ENCODE data around the gene RAPH1. TPM values are rescaled to one million over a fixed set of nuclear protein-coding genes. Genes with fewer than 3 reads are reported as not detected.

The RAPH1 gene
- total RNA-seq, 1 experiment from 2014 or later, result 7.0 TPM

DNA sequence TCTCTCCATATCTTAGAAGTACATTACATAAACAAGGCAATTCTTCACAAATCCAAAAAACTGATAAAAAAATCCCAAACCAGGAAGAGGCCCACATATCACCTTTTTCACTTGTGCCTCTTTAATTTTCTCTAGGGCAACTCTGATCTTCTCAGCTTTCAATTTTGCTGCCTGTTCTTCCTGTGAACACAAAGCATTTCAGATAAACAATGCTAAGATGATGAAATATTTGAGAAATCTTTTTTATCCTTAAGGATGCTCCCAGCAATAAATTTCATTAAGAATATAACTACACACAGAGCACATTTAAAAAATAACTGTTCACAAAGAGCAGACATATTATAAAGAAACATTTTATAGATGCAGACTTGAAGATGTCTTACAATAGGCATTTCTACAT, 73.4 kb downstream of the RAPH1 start:
- no peaks in the 10 kb centered on the region for H3K36me3 ChIP-seq (ENCODE audit: low read depth, low read length)
- H3F3A ChIP-seq (ENCODE audit: low read length, unreplicated experiment), result no peaks in the 10 kb centered on the region
- no peaks in the 10 kb centered on the region for H3K79me2 ChIP-seq (ENCODE audit: low read length)
- no peaks in the 10 kb centered on the region for H3K4me1 ChIP-seq (ENCODE audit: insufficient read depth, low read length)
- H3K9me3 ChIP-seq (ENCODE audit: low read length), result no peaks in the 10 kb centered on the region
- no peak overlapping the region for H3K27ac ChIP-seq (ENCODE audit: low read length)
- H4K20me1 ChIP-seq (ENCODE audit: low read length), result no peaks in the 10 kb centered on the region
- CTCF ChIA-PET, result no interaction called here
- DNase-seq (no peak), ATAC-seq (no peak)
- no peak overlapping the region for H3K4me2 ChIP-seq (ENCODE audit: low read length)
- no peaks in the 10 kb centered on the region for H3K9me2 ChIP-seq (replicated peaks; ENCODE audit: low read length)
- POLR2A ChIA-PET (ENCODE audit: unreplicated experiment), result no interaction called here
- H2AFZ ChIP-seq (ENCODE audit: low read length), result no peak overlapping the region
- no peaks in the 10 kb centered on the region for H3K27me3 ChIP-seq (ENCODE audit: low read length)
- H3K9ac ChIP-seq (ENCODE audit: low read length), result no peak overlapping the region
- TF ChIP-seq, protein P1, sequence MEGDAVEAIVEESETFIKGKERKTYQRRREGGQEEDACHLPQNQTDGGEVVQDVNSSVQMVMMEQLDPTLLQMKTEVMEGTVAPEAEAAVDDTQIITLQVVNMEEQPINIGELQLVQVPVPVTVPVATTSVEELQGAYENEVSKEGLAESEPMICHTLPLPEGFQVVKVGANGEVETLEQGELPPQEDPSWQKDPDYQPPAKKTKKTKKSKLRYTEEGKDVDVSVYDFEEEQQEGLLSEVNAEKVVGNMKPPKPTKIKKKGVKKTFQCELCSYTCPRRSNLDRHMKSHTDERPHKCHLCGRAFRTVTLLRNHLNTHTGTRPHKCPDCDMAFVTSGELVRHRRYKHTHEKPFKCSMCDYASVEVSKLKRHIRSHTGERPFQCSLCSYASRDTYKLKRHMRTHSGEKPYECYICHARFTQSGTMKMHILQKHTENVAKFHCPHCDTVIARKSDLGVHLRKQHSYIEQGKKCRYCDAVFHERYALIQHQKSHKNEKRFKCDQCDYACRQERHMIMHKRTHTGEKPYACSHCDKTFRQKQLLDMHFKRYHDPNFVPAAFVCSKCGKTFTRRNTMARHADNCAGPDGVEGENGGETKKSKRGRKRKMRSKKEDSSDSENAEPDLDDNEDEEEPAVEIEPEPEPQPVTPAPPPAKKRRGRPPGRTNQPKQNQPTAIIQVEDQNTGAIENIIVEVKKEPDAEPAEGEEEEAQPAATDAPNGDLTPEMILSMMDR (conservative IDR thresholded peaks at IDR 0.05; ENCODE audit: low read depth, low read length), result no peak
- no peak for TF ChIP-seq EZH2phosphoT487 (IDR thresholded peaks at IDR 0.05; ENCODE audit: borderline replicate concordance, low read length)
- TF ChIP-seq EZH2 (IDR thresholded peaks at IDR 0.05; ENCODE audit: low read length, unreplicated experiment), result no peak
- no TSS peak for BruUV-seq (replicated peaks)
- no peak overlapping the region for H3K4me3 ChIP-seq (ENCODE audit: low read length)
- intact Hi-C loops (cut with micrococcal nuclease), result no loop called here

DNA sequence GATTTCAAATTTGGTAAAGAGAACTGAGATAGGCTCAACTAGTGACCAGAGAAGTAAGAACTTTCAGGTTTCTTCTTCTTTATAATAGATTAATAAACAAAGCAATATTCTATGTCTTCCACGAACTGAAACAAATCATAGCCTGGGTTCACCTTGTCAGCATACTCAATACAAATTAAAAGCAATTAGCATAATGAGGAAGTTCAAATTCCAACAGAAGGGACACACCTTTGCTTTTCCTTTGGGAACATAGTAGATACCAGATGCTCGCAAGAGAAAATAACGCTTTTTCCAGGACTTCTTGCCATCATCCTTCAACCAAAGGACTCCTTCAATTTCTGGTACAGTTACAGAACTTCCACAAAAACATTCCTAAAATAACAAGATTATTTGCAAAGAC, 79.9 kb downstream of the RAPH1 start:
- Histone ChIP-seq H3K79me2 (ENCODE audit: low read length) (no peaks in the 10 kb centered on the region), H2AFZ (ENCODE audit: low read length) (no peak overlapping the region), H3K4me3 (ENCODE audit: low read length) (no peak overlapping the region), H3K9me2 (replicated peaks; ENCODE audit: low read length) (no peaks in the 10 kb centered on the region), H3K27ac (ENCODE audit: low read length) (no peak overlapping the region), H3K9me3 (ENCODE audit: low read length) (no peaks in the 10 kb centered on the region), H3K4me1 (ENCODE audit: insufficient read depth, low read length) (peaks cover 20% of the 10 kb centered on the region), H4K20me1 (ENCODE audit: low read length) (no peaks in the 10 kb centered on the region), H3K27me3 (ENCODE audit: low read length) (no peaks in the 10 kb centered on the region), H3K36me3 (ENCODE audit: low read depth, low read length) (0 out of 2 replicates have a peak, but pooled peaks cover 3% of the 10 kb centered on the region), H3F3A (ENCODE audit: low read length, unreplicated experiment) (no peaks in the 10 kb centered on the region), H3K4me2 (ENCODE audit: low read length) (no peak overlapping the region), H3K9ac (ENCODE audit: low read length) (no peak overlapping the region)
- intact Hi-C loops (cut with micrococcal nuclease), result no loop called here
- no peak for TF ChIP-seq EZH2 (IDR thresholded peaks at IDR 0.05; ENCODE audit: low read length, unreplicated experiment)
- TF ChIP-seq, protein P1 (conservative IDR thresholded peaks at IDR 0.05; ENCODE audit: low read depth, low read length), result no peak
- TF ChIP-seq EZH2phosphoT487 (IDR thresholded peaks at IDR 0.05; ENCODE audit: borderline replicate concordance, low read length), result no peak
- ChIA-PET POLR2A (ENCODE audit: unreplicated experiment) (no interaction called here), CTCF (no interaction called here)
- no peak for DNase-seq
- no peak for ATAC-seq
- BruUV-seq (replicated peaks), result no TSS peak

DNA sequence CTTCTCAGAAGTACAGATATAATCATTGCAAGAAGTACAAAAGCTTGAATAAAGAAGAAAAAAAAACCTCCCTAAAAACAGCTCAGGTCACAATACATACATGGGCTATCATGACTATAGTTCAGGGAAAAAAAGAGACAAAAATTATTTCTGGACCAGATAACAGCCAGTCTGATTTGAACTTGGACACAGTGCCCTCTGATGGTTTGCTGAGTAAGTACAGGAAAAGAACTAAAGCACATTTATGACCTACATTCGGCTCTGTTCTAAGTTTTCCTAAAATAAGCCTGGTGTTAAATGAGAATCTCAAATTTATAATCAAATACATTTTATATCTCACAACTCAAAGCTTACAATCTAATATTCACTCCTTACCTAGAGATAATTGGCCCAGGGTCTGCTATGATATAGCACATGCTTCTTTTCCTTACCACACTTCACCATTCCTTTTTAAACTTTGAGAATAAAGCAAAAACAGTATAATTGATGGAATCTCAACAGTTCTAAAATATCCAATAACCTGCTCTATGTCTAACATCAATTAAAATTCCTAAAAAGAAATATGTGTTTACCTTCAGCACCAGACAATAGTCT, 81.1 kb downstream of the RAPH1 start:
- CTCF ChIA-PET, result interaction anchor here (0.5 kb wide), 2 partner anchors 68 to 244 kb away, joined by 3 to 12 read pairs; no protein-coding TSS in a partner anchor
- no peak overlapping the region for H3K27ac ChIP-seq (ENCODE audit: low read length)

More for the DNA sequence above, 81.1 kb downstream of the RAPH1 start:
- Histone ChIP-seq H3K9ac (ENCODE audit: low read length) (no peak overlapping the region), H3K4me3 (ENCODE audit: low read length) (no peak overlapping the region), H3K9me2 (replicated peaks; ENCODE audit: low read length) (no peaks in the 10 kb centered on the region), H3K79me2 (ENCODE audit: low read length) (no peaks in the 10 kb centered on the region), H3K9me3 (ENCODE audit: low read length) (no peaks in the 10 kb centered on the region), H3K4me2 (ENCODE audit: low read length) (no peak overlapping the region), H3K36me3 (ENCODE audit: low read depth, low read length) (peaks cover 3% of the 10 kb centered on the region), H3K4me1 (ENCODE audit: insufficient read depth, low read length) (peaks cover 20% of the 10 kb centered on the region), H3K27me3 (ENCODE audit: low read length) (no peaks in the 10 kb centered on the region), H2AFZ (ENCODE audit: low read length) (no peak overlapping the region), H3F3A (ENCODE audit: low read length, unreplicated experiment) (no peaks in the 10 kb centered on the region), H4K20me1 (ENCODE audit: low read length) (no peaks in the 10 kb centered on the region)
- DNase-seq, result peak; percentile 67
- no peak for TF ChIP-seq EZH2phosphoT487 (IDR thresholded peaks at IDR 0.05; ENCODE audit: borderline replicate concordance, low read length)
- TF ChIP-seq, protein P1 (conservative IDR thresholded peaks at IDR 0.05; ENCODE audit: low read depth, low read length), result peak; percentile 89
- POLR2A ChIA-PET (ENCODE audit: unreplicated experiment), result no interaction called here
- no TSS peak for BruUV-seq (replicated peaks)
- intact Hi-C loops (cut with micrococcal nuclease), result loop anchor here (1.0 to 5.0 kb wide), 4 partner anchors 122 to 882 kb away; no protein-coding TSS in a partner anchor
- ATAC-seq, result peak; percentile 76
